NT2/D1 (cell line): ENCODE results near the gene LTA.

Experiments used
- YY1 ChIP-seq: IDR thresholded peaks from 2 replicates; pipeline ENCODE4 v1.6.1; 2011; ENCODE audit not compliant: insufficient read length, insufficient read depth
- ZNF274 ChIP-seq: IDR thresholded peaks from 2 replicates; pipeline ENCODE4 v1.6.1; 2011; ENCODE audit warnings: mild to moderate bottlenecking, low read depth, low read length

GRCh38 chr6:31558318-31558625 is 13.8 kb upstream of the LTA start:
- TF ChIP-seq ZNF274, result no peak
- no peak for TF ChIP-seq YY1
